Tibial nerve (tissue), 4 donors: Measurements from ENCODE around the gene CCDC149.

Source experiments
- EP300 ChIP-seq, 2 donors: sonication (generic); formaldehyde crosslinking; IDR thresholded peaks; one replicate each; pipeline ENCODE4 v1.6.1; 2017; ENCODE audit warnings: antibody characterized with exemption in 2 of 2, mild to moderate bottlenecking in 1 of 2
- POLR2A ChIP-seq, 2 donors: fragments of 450-650 bp; IDR thresholded peaks; one replicate each; pipeline ENCODE4 v1.6.1; 2017; ENCODE audit warnings: antibody characterized with exemption in 2 of 2, mild to moderate bottlenecking in 2 of 2, moderate library complexity in 2 of 2
- TF ChIP-seq, protein P1 (sequence below), 5 experiments: fragments of 200-600 bp in 3 of 5; fragments of 450-650 bp in 2 of 5; sonication (generic) in 3 of 5; IDR thresholded peaks; one replicate each; pipeline ENCODE4 v1.5.1; 2016 to 2019; ENCODE audit warnings: antibody characterized with exemption in 5 of 5, mild to moderate bottlenecking in 3 of 5, moderate library complexity in 2 of 5

DNA sequence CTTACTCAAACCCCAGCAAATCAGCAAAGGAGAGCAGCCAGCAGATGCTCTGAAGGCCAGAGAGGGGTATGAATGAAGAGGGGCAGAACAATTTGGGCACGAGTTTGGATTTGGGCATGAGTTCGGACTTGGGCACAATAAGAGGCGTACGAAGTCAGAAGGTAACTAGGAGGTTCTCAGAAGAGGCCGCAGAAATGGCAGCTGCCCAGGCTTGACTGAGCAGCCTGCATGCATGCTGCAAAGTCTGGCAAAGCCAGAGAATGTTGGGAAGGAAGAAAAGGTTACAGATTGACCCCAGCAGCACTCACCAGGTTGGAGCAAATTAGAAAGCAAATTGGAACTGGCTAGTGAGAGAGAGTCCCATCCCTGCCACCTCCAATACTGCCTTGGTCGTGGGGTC, 15.2 kb downstream of the CCDC149 start:
- TF ChIP-seq, protein P1, sequence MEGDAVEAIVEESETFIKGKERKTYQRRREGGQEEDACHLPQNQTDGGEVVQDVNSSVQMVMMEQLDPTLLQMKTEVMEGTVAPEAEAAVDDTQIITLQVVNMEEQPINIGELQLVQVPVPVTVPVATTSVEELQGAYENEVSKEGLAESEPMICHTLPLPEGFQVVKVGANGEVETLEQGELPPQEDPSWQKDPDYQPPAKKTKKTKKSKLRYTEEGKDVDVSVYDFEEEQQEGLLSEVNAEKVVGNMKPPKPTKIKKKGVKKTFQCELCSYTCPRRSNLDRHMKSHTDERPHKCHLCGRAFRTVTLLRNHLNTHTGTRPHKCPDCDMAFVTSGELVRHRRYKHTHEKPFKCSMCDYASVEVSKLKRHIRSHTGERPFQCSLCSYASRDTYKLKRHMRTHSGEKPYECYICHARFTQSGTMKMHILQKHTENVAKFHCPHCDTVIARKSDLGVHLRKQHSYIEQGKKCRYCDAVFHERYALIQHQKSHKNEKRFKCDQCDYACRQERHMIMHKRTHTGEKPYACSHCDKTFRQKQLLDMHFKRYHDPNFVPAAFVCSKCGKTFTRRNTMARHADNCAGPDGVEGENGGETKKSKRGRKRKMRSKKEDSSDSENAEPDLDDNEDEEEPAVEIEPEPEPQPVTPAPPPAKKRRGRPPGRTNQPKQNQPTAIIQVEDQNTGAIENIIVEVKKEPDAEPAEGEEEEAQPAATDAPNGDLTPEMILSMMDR (IDR thresholded peaks at IDR 0.05), result no peak
- TF ChIP-seq POLR2A (IDR thresholded peaks at IDR 0.05), result no peak
- no peak for TF ChIP-seq EP300 (IDR thresholded peaks at IDR 0.05)
